Mesendoderm (in vitro differentiated cells): ENCODE measurements around the gene USH2A.
A peak's percentile ranks its signal among the peaks of the same experiment; 100 is the strongest.
"Not testable (repeated sequence)": the region's sequence is repeated elsewhere in the genome, so short reads cannot be mapped to it uniquely, and the experiment has no call there.

Experiments
- DNase-seq: peaks from one replicate; pipeline ENCODE4 v3.0.0; 2013
- H2AK5ac ChIP-seq: 2 replicates; pipeline ENCODE4 v1.6.1; 2013; ENCODE audit warnings: low read length, inconsistent platforms
- H2BK120ac ChIP-seq: 2 replicates; pipeline ENCODE4 v1.6.1; 2013; ENCODE audit warnings: low read depth, mild to moderate bottlenecking, low read length, moderate library complexity, mixed read lengths
- H2BK15ac ChIP-seq: replicated peaks from 2 replicates; pipeline ENCODE4 v1.6.1; 2013; ENCODE audit warnings: low read depth, mild to moderate bottlenecking, moderate library complexity
- H2BK5ac ChIP-seq: 2 replicates; pipeline ENCODE4 v1.6.1; 2013; ENCODE audit warnings: low read length, inconsistent platforms
- H3K18ac ChIP-seq: 2 replicates; pipeline ENCODE4 v1.6.1; 2013; ENCODE audit warnings: mild to moderate bottlenecking, low read length, mixed read lengths
- H3K23ac ChIP-seq: one replicate; pipeline ENCODE4 v1.6.1; 2013; ENCODE audit warnings: low read length
- H3K27ac ChIP-seq: 2 replicates; pipeline ENCODE4 v1.5.1; 2013; ENCODE audit warnings: low read depth, mild to moderate bottlenecking, inconsistent platforms, low read length, moderate library complexity
- H3K27me3 ChIP-seq: 2 replicates; pipeline ENCODE4 v1.6.1; 2013; ENCODE audit warnings: low read length, control low read depth, mild to moderate bottlenecking, inconsistent platforms; ENCODE audit not compliant: insufficient read depth, poor library complexity
- H3K36me3 ChIP-seq: 2 replicates; pipeline ENCODE4 v1.6.1; 2013; ENCODE audit warnings: low read length, inconsistent platforms; ENCODE audit not compliant: control insufficient read depth, insufficient read depth
- H3K4ac ChIP-seq: one replicate; pipeline ENCODE4 v1.6.1; 2013; ENCODE audit warnings: low read depth, mild to moderate bottlenecking, low read length, moderate library complexity
- H3K4me1 ChIP-seq: 2 replicates; pipeline ENCODE4 v1.6.1; 2013; ENCODE audit warnings: low read depth, low read length, inconsistent platforms; ENCODE audit not compliant: control insufficient read depth
- H3K4me2 ChIP-seq: 2 replicates; pipeline ENCODE4 v1.6.1; 2013; ENCODE audit warnings: low read length
- H3K4me3 ChIP-seq: 2 replicates; pipeline ENCODE4 v1.5.1; 2013; ENCODE audit warnings: mild to moderate bottlenecking, low read length
- H3K56ac ChIP-seq: one replicate; pipeline ENCODE4 v1.6.1; 2013; ENCODE audit warnings: low read length
- H3K79me1 ChIP-seq: 2 replicates; pipeline ENCODE4 v1.6.1; 2013; ENCODE audit warnings: low read length, inconsistent platforms
- H3K79me2 ChIP-seq: 2 replicates; pipeline ENCODE4 v1.6.1; 2013; ENCODE audit warnings: mild to moderate bottlenecking, low read length; ENCODE audit not compliant: control insufficient read depth, insufficient read depth
- H3K9ac ChIP-seq: 2 replicates; pipeline ENCODE4 v1.6.1; 2013; ENCODE audit warnings: low read length, inconsistent platforms
- H4K5ac ChIP-seq: one replicate; pipeline ENCODE4 v1.6.1; 2013; ENCODE audit warnings: low read length
- H4K8ac ChIP-seq: one replicate; pipeline ENCODE4 v1.6.1; 2013; ENCODE audit warnings: low read depth, mild to moderate bottlenecking, control low read depth, low read length, moderate library complexity
- WGBS: extraction: QIAGEN DNeasy Blood & Tissue Kit; methylation state at CpG from one replicate; pipeline ENCODE4 v1.1.7; 2013; ENCODE audit warnings: low lambda C conversion rate, missing lambda C conversion rate; ENCODE audit not compliant: insufficient coverage; ENCODE audit errors: extremely low coverage; 5-methylcytosine and 5-hydroxymethylcytosine counted together

The USH2A gene

GRCh38 chr1:216169351-216169750 lies 253.9 kb downstream of the USH2A start:
- H3K27ac ChIP-seq = no peak overlapping the region
- no peaks in the 10 kb centered on the region for H3K79me2 ChIP-seq
- no CpG with 5 or more reads among the region's 1 CpG for WGBS
- no peak overlapping the region for H2BK120ac ChIP-seq
- H3K56ac ChIP-seq = no peak overlapping the region
- no peak overlapping the region for H3K23ac ChIP-seq
- no peaks in the 10 kb centered on the region for H3K79me1 ChIP-seq
- H3K4me2 ChIP-seq = no peak overlapping the region
- H3K36me3 ChIP-seq = no peaks in the 10 kb centered on the region
- H4K8ac ChIP-seq = no peak overlapping the region
- no peak overlapping the region for H3K4ac ChIP-seq
- H2BK5ac ChIP-seq = no peak overlapping the region
- H3K18ac ChIP-seq = no peak overlapping the region
- no peak overlapping the region for H3K9ac ChIP-seq
- no peak for DNase-seq
- H2AK5ac ChIP-seq = no peak overlapping the region
- H3K4me1 ChIP-seq = no peaks in the 10 kb centered on the region
- no peak overlapping the region for H3K4me3 ChIP-seq
- no peak overlapping the region for H4K5ac ChIP-seq
- no peak overlapping the region for H2BK15ac ChIP-seq
- H3K27me3 ChIP-seq = no peaks in the 10 kb centered on the region

- H2BK120ac ChIP-seq = no peak overlapping the region
- WGBS = no CpG with 5 or more reads among the region's 3 CpGs
- no peak overlapping the region for H4K5ac ChIP-seq
Measured at GRCh38 chr1:216168546-216168945, 254.7 kb downstream of the USH2A start.

GRCh38 chr1:216154063-216154462 lies 269.2 kb downstream of the USH2A start:
- no peak overlapping the region for H4K5ac ChIP-seq
- no peaks in the 10 kb centered on the region for H3K79me2 ChIP-seq
- H2BK5ac ChIP-seq = no peak overlapping the region
- no peaks in the 10 kb centered on the region for H3K36me3 ChIP-seq
- H2BK15ac ChIP-seq = no peak overlapping the region
- no peaks in the 10 kb centered on the region for H3K27me3 ChIP-seq
- no peak overlapping the region for H3K4me3 ChIP-seq
- no peak overlapping the region for H2AK5ac ChIP-seq
- no peaks in the 10 kb centered on the region for H3K79me1 ChIP-seq
- H3K4me2 ChIP-seq = no peak overlapping the region
- H3K56ac ChIP-seq = no peak overlapping the region
- no peaks in the 10 kb centered on the region for H3K4me1 ChIP-seq
- no peak overlapping the region for H3K4ac ChIP-seq
- H2BK120ac ChIP-seq = no peak overlapping the region
- no peak for DNase-seq
- no peak overlapping the region for H3K23ac ChIP-seq
- H3K18ac ChIP-seq = no peak overlapping the region
- H3K27ac ChIP-seq = no peak overlapping the region
- H4K8ac ChIP-seq = no peak overlapping the region
- no peak overlapping the region for H3K9ac ChIP-seq

More at GRCh38 chr1:216168546-216168945, 254.7 kb downstream of the USH2A start:
- no peak overlapping the region for H2BK15ac ChIP-seq
- H3K27ac ChIP-seq = no peak overlapping the region
- H3K23ac ChIP-seq = no peak overlapping the region
- H2AK5ac ChIP-seq = no peak overlapping the region
- H3K4me3 ChIP-seq = no peak overlapping the region
- no peaks in the 10 kb centered on the region for H3K79me1 ChIP-seq
- H4K8ac ChIP-seq = no peak overlapping the region
- no peak overlapping the region for H3K18ac ChIP-seq
- no peaks in the 10 kb centered on the region for H3K79me2 ChIP-seq
- no peaks in the 10 kb centered on the region for H3K4me1 ChIP-seq
- no peak for DNase-seq
- H3K4ac ChIP-seq = no peak overlapping the region
- H2BK5ac ChIP-seq = no peak overlapping the region
- no peak overlapping the region for H3K9ac ChIP-seq
- no peaks in the 10 kb centered on the region for H3K36me3 ChIP-seq
- H3K4me2 ChIP-seq = no peak overlapping the region
- no peak overlapping the region for H3K56ac ChIP-seq
- no peaks in the 10 kb centered on the region for H3K27me3 ChIP-seq

GRCh38 chr1:216153130-216153529 lies 270.1 kb downstream of the USH2A start:
- no CpG with 5 or more reads among the region's 2 CpGs for WGBS

GRCh38 chr1:216145451-216146018 lies 277.7 kb downstream of the USH2A start:
- WGBS = no CpG with 5 or more reads among the region's 7 CpGs
- not testable (repeated sequence) for H4K5ac ChIP-seq, H3K79me2 ChIP-seq, H3K4ac ChIP-seq, H3K4me3 ChIP-seq, H2BK15ac ChIP-seq, H3K36me3 ChIP-seq, H2BK5ac ChIP-seq, H2BK120ac ChIP-seq, H3K4me2 ChIP-seq, H3K79me1 ChIP-seq, H3K56ac ChIP-seq, H3K4me1 ChIP-seq, H3K27me3 ChIP-seq, H3K9ac ChIP-seq, H2AK5ac ChIP-seq, H3K23ac ChIP-seq
- peak overlapping the region; percentile 30 for H4K8ac ChIP-seq
- peak overlapping the region; percentile 88 for H3K27ac ChIP-seq
- H3K18ac ChIP-seq = peak overlapping the region; percentile 97
- DNase-seq = peak; percentile 27

More at GRCh38 chr1:216153130-216153529, 270.1 kb downstream of the USH2A start:
- Histone ChIP-seq H3K27ac (no peak overlapping the region), H3K79me1 (no peaks in the 10 kb centered on the region), H2BK15ac (no peak overlapping the region), H2BK5ac (no peak overlapping the region), H3K79me2 (no peaks in the 10 kb centered on the region), H3K4me3 (no peak overlapping the region), H4K8ac (no peak overlapping the region), H3K4me1 (no peaks in the 10 kb centered on the region), H4K5ac (no peak overlapping the region), H3K23ac (no peak overlapping the region), H2BK120ac (no peak overlapping the region), H3K27me3 (no peaks in the 10 kb centered on the region), H2AK5ac (no peak overlapping the region), H3K56ac (no peak overlapping the region), H3K18ac (no peak overlapping the region), H3K9ac (no peak overlapping the region), H3K36me3 (no peaks in the 10 kb centered on the region), H3K4ac (no peak overlapping the region), H3K4me2 (no peak overlapping the region)
- DNase-seq = no peak
